AG09309 (cell line): ENCODE measurements around the gene DISC1.

Experiments used
- DNase-seq: peaks from one replicate; pipeline ENCODE4 v3.0.0-alpha.2; 2010; ENCODE audit warnings: low read depth
- H3K4me3 ChIP-seq: 2 replicates; pipeline ENCODE4 v1.5.1; 2011; ENCODE audit warnings: mild to moderate bottlenecking, low read depth, low read length, moderate library complexity; ENCODE audit not compliant: control insufficient read depth
- CTCF ChIP-seq: IDR thresholded peaks from 2 replicates; pipeline ENCODE4 v1.5.1; 2011; ENCODE audit warnings: mild to moderate bottlenecking, low read depth, low read length, inconsistent platforms; ENCODE audit not compliant: insufficient read depth, control insufficient read depth; ENCODE audit errors: missing control alignments

The DISC1 gene

GRCh38 chr1:231597971-231598370 lies 28.6 kb upstream of the DISC1 start:
- DNase-seq: no peak
- H3K4me3 ChIP-seq: no peak overlapping the region
- no peak for TF ChIP-seq CTCF

- no peak for TF ChIP-seq CTCF
- H3K4me3 ChIP-seq: no peak overlapping the region
- peak; percentile 27 for DNase-seq
Measured at GRCh38 chr1:231600458-231600976, 26.1 kb upstream of the DISC1 start.

- no peak overlapping the region for H3K4me3 ChIP-seq
- no peak for DNase-seq
- no peak for TF ChIP-seq CTCF
Measured at GRCh38 chr1:231601824-231602672, 24.5 kb upstream of the DISC1 start.

- no peak overlapping the region for H3K4me3 ChIP-seq
- no peak for TF ChIP-seq CTCF
- DNase-seq: no peak
Measured at GRCh38 chr1:231602673-231602984, 24.0 kb upstream of the DISC1 start.

- peak; percentile 64 for TF ChIP-seq CTCF
- peak overlapping the region; percentile 39 for H3K4me3 ChIP-seq
- DNase-seq: no peak
Measured at GRCh38 chr1:231603598-231604275, 22.9 kb upstream of the DISC1 start.

- TF ChIP-seq CTCF: no peak
- no peak overlapping the region for H3K4me3 ChIP-seq
- DNase-seq: no peak
Measured at GRCh38 chr1:231604276-231604621, 22.3 kb upstream of the DISC1 start.
